Transverse colon (tissue), 3 donors: ENCODE measurements around the gene HCFC1R1.

Experiments used
- EP300 ChIP-seq: sonication (generic); formaldehyde crosslinking; IDR thresholded peaks from one replicate; pipeline ENCODE4 v1.6.1; 2017; ENCODE audit warnings: antibody characterized with exemption, low read depth
- TF ChIP-seq, protein P1 (sequence below), 5 experiments: fragments of 200-600 bp in 3 of 5; fragments of 450-650 bp in 2 of 5; sonication (generic) in 3 of 5; IDR thresholded peaks; 1 replicate in 2 of 5; 2 replicates in 3 of 5; pipeline ENCODE4 v1.5.1; 2016 to 2017; ENCODE audit warnings: antibody characterized with exemption in 5 of 5, inconsistent platforms in 3 of 5, mild to moderate bottlenecking in 2 of 5, moderate library complexity in 1 of 5

DNA sequence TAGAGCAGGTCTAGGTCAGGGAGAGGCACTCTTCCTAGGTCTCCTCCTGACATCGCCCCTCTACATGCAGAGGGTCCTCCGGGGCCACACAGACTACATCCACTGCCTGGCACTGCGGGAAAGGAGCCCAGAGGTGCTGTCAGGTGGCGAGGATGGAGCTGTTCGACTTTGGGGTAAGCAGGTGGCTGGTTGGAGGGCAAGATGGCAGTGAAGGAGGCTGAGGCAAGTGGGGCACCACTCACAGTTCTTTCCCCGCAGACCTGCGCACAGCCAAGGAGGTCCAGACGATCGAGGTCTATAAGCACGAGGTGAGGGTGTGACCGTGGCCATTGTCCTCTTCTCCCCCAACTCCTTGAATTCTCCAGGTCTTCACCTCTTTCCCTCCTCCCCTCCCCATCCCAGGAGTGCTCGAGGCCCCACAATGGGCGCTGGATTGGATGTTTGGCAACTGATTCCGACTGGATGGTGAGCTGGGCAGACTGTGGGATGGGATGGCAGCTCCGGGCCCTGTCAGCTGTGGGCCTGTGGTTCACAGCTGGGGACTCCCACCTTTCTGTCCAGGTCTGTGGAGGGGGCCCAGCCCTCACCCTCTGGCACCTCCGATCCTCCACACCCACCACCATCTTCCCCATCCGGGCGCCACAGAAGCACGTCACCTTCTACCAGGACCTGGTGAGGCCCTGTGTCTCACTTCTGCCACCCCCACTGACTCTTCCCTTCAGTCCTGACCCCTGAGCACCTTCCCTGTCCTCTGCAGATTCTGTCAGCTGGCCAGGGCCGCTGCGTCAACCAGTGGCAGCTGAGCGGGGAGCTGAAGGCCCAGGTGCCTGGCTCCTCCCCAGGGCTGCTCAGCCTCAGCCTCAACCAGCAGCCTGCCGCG lies 3.1 kb upstream of the HCFC1R1 start:
- TF ChIP-seq EP300, result no peak
- TF ChIP-seq, protein P1, sequence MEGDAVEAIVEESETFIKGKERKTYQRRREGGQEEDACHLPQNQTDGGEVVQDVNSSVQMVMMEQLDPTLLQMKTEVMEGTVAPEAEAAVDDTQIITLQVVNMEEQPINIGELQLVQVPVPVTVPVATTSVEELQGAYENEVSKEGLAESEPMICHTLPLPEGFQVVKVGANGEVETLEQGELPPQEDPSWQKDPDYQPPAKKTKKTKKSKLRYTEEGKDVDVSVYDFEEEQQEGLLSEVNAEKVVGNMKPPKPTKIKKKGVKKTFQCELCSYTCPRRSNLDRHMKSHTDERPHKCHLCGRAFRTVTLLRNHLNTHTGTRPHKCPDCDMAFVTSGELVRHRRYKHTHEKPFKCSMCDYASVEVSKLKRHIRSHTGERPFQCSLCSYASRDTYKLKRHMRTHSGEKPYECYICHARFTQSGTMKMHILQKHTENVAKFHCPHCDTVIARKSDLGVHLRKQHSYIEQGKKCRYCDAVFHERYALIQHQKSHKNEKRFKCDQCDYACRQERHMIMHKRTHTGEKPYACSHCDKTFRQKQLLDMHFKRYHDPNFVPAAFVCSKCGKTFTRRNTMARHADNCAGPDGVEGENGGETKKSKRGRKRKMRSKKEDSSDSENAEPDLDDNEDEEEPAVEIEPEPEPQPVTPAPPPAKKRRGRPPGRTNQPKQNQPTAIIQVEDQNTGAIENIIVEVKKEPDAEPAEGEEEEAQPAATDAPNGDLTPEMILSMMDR (IDR thresholded peaks at IDR 0.05), result no peak
